OCI-LY3 (cell line): ENCODE data around the gene PTPRT.

Experiments used
- EZH2phosphoT487 ChIP-seq: fragments of 200-600 bp; shearing (Covaris generic); IDR thresholded peaks from 2 replicates; pipeline ENCODE4 v1.6.1; 2018; ENCODE audit warnings: antibody characterized with exemption, mixed run types, low read depth
- TF ChIP-seq, protein P1 (sequence below): fragments of 200-600, 300-600 bp; sonication (generic); IDR thresholded peaks from 2 replicates; pipeline ENCODE4 v1.5.1; 2014; ENCODE audit warnings: antibody characterized with exemption, low read length, low read depth

DNA sequence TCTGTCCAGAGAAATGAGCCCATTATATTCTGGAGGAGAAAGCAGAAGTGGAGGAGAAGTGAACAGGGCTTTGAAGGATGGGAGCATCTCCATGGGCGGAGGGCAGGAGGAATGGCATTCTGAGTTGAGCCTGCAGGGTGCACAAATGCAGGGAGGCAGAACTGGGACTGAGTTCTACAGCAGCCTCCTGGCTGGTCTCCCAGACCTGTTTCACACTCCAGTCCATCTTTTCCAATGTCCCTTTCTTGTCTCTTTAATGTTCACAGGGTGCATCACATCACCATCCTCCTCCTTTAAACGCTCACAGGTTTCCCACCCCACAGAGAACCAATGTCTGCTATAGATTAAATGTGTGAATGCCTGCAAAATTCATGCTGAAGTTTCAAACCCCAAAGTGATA, 302.9 kb downstream of the PTPRT start:
- TF ChIP-seq, protein P1, sequence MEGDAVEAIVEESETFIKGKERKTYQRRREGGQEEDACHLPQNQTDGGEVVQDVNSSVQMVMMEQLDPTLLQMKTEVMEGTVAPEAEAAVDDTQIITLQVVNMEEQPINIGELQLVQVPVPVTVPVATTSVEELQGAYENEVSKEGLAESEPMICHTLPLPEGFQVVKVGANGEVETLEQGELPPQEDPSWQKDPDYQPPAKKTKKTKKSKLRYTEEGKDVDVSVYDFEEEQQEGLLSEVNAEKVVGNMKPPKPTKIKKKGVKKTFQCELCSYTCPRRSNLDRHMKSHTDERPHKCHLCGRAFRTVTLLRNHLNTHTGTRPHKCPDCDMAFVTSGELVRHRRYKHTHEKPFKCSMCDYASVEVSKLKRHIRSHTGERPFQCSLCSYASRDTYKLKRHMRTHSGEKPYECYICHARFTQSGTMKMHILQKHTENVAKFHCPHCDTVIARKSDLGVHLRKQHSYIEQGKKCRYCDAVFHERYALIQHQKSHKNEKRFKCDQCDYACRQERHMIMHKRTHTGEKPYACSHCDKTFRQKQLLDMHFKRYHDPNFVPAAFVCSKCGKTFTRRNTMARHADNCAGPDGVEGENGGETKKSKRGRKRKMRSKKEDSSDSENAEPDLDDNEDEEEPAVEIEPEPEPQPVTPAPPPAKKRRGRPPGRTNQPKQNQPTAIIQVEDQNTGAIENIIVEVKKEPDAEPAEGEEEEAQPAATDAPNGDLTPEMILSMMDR, result no peak
- TF ChIP-seq EZH2phosphoT487, result no peak
